NCI-H526 treated with DMSO at 0.1 percent for 48 hours (cell line): ENCODE measurements around the gene EXOC2.
A peak's percentile ranks its signal among the peaks of the same experiment; 100 is the strongest.
"Not testable (repeated sequence)": the region's sequence is repeated elsewhere in the genome, so short reads cannot be mapped to it uniquely, and the experiment has no call there.

Source experiments
- DNase-seq: peaks from one replicate; lab custom pipeline; 2025; lab: John Stamatoyannopoulos, UW

The EXOC2 gene

DNA sequence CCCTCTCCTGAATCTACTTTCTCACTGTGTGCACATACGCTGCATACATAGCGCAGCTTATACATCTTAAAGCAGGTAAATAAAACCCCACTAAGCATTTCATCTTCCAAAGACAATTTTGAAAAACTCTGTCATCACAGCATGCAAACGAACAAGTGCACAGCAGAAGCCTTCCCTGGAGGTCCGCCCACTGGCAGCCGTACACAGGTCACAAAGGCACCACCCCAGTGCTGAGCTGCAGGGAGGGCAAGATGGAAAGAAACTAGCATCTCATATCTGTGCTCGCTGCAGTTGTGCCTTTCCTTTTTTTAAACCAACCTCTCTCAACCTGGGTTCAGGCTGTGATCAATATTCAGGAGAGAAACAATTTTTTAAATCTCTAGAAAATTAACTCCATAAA, 109.3 kb downstream of the EXOC2 start:
- no peak for DNase-seq

DNA sequence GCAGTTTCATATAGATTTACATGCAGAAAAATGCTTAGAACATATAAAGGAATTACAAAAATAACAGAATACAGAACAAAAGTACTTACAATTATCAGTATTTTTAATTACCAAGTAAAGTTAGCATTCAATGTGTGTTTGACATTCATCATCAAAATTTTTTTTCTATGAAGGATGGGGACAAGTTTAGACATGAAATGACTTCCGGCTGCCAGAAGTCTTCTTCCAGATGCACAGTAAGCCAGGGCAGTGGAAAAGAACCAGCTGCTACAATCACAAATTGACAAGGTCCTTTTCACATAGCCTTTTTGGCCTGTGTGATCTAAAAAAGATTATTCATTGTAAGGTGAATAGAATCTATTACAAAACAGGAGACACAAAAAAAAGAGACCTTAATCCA, 109.8 kb downstream of the EXOC2 start:
- no peak for DNase-seq

DNA sequence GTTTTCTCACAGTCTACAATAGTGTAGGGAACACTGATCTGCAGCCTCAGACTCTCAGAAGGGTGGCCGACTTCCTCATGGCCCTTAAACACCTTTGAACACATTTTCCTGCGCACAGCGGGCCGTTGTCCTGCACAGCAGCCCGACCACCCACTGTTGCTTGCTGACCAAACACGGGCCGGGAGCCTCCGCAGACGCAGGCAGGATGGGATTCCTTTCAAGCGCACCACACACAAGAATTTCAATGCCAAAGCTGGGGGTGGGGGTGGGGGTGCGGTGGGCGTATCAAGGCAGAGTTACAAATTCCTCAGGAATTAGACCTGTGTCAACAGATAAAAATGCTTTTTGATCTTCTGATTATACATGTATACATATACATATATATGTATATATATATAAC, 110.6 kb downstream of the EXOC2 start:
- DNase-seq = no peak

DNA sequence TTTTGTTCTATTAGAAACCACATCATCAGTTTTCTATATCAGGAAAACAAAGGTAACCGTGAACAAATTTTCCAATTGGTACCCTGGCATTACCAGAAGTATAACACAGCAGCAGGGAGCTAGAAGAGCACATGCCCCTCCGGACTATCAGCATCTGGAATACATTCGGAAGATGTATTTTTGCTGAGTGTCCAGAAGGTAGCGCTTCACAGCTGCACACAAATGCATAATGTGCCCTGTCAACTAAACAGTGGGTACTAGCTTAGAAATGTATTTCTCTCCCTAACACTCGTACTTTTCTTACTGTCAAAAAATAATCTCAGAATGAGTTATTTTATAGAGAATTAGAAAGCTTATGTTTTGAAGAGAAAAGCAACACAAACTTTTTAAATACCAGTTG, 113.6 kb downstream of the EXOC2 start:
- DNase-seq = peak; percentile 13

DNA sequence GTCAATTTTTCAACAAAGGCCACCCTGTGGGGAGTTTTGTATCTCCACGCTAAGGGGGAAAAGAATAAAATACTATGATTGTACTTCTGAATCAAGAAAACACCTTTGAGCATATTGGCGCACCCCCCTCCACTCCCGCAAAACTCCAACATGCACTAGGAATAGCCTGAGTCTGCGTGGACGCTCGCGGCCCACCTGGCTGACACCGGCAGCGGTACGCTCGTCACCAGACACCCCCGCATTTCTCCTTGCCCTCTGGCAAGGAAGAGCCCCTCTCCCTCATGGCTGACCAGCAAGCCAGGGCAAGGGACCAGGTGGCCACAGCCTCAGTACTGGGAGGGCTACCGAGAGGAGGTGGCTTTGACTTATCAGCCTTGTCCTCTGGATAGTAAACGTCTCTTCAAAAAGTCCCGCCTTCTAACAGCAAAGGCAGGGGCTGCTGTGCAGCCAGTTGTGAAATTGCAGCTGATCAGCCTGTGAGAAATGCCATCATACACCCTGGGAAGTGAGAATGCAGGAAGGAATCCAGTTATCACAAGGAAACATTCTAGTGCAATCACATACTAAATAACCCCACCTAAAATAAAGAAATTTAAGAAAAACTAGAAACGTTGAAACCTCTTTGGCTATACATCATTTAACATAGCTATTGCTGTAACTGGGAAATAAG, 120.2 kb downstream of the EXOC2 start:
- no peak for DNase-seq

DNA sequence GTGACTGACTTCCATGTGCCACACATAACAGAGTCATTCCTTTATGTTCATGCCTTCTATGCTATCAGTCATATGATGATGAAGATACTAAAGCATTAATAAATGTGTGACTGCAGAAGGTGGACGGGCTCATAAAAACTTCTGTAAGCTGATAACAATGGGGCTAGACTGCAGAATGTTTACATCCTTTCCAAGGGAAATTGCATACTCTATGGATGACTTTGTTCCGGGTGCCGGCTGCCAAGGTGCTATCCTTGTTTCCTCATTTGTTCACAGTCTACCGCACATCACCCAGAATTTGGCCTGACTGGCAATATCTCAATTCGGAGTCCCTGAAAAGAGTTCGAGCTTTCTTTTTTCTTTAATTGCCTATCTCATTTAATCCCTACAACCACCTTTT, 121.0 kb downstream of the EXOC2 start:
- no peak for DNase-seq

DNA sequence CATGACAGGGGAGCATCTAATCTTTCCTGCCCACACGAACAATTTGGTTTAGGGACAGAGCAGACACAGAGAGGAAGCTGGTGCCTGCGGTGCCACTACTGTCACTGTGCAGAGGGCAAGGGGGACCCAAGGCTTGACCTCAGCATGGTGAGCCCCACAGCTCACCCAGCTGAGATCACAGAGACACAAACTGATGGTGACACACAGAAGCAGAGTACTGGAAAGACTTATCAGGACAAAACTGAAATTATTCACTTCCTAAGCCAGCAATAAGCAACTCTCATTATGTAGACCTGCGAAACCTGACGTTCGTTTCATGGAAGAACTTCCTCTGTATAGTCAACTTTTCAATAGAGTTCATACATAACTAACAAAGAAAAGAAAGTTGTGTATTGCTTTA, 122.1 kb downstream of the EXOC2 start:
- DNase-seq = no peak

DNA sequence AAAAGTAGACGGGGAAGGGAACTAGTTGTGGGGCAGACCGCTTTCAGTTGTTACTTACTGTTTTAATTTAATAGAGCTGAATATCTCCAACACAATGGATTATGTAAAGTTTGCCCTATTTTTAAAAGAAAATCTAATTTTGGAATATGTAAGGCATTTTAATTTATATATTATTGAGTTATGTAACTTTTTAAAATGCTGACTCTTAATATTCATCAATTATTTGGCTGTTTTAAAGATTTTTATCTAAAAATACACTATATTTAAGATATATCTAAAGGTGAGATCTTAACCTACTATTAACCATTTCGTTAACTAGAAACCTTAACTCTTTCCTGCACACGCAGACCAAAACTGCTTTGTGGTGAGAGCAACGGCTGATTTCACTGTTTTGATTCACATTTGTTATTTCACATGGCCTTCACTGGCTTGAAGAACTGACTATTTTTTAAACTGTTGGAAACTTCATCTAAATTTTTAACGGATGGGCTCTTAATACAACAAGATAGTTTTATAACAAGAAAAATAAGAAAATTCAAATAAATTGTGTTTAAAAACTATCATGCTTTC, 123.9 kb downstream of the EXOC2 start:
- DNase-seq = no peak

DNA sequence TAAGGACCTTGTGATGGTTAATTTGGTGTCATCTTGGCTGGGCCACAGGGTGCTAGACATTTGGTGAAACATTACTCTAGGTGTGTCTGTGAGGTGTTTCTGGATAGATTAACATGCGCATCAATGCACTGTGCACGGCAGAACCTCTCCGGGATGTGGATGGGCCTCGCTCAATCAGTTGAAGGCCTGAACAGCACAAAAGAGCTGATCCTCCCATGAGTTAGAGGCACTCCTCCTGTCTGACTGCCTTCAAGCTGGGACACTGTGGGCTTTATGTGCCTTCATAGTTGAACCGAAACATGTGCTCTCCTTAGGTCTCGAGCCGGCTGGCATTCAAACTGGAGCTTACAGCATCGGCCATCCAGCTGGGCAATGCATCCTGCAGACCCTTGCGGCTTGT, 124.9 kb downstream of the EXOC2 start:
- no peak for DNase-seq

DNA sequence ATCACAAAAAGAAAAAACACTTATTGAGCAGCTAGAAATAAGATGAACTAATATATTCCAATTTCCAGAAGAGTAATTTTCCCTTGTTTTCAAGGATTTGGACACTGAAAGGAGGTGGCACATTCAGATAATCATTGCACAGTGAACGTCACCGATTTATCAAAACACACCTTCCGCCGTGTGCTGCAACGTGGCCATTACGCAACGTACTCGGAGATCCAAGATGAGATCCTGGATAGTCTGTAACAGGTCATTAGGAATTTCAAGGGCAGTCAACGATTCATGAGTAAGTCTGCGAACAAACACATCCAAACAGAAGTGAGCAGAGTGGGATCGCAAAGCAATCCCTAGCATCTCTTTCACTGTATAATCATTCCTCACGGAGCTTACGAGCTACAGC, 129.1 kb downstream of the EXOC2 start:
- DNase-seq = no peak

DNA sequence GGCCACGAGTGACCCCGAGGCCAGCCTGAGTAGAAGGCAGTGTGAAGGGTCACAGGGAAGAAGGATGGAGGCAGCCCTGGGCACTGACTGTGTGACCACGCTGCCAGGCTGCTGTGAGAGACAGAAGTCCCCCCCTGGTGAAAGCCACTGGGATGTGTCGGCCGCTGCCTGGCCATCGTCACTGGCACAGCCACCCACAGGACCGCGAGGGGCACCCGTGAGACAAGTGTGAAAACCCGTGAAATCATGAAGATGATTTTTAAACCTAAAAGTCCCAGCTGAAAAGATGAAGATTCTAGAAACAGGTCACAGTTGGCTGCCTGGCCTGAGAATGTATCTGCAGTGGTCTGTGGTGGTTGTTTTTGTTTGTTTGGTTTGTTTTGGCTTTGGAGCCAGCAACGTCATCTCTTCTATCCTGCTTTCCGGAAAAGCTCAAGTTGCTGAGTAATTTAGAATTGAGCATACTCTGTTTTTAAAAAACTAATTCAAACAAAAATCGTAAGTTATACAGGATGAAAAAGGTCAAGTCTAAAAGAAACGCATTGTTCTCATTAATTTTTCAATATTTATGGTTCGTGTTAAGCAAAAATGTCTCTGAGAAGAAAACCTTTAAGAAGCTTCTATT, 130.8 kb downstream of the EXOC2 start:
- DNase-seq = no peak

DNA sequence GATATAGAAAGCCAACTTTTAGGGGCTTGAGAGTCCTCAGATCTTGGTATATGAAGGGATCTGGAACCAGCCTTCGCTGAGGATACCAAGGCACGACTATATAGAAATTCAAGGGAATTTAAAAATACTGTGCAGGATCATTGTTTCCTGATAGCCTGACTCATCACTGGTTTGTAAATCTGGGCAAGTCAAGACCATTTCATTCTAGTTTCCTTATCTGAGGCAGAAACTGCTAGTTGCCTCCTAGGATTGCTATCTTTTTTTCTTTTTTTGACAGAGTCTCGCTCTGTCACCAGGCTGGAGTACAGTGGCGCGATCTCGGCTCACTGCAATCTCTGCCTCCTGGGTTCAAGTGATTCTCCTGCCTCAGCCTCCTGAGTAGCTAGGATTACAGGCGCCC, 131.6 kb downstream of the EXOC2 start:
- DNase-seq = not testable (repeated sequence)

DNA sequence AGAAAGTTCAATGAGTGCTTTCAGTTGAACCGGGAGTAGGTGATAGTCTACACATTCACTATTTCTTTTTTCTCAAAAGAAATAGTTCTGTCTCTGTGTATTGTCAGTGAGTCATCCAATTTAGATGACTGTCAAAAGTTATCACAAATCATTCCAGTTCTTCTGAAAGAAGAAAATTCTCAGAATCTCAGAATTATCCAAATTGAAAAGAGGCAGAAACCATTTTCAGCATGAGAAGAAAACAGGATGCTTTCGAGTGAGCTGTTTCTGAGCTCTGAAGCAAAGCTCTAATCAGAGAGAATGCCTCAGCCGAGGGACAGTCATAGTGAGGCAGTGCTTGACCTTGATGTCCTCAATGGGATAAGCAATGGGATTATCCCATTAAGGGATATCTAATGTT, 134.0 kb downstream of the EXOC2 start:
- DNase-seq = no peak

DNA sequence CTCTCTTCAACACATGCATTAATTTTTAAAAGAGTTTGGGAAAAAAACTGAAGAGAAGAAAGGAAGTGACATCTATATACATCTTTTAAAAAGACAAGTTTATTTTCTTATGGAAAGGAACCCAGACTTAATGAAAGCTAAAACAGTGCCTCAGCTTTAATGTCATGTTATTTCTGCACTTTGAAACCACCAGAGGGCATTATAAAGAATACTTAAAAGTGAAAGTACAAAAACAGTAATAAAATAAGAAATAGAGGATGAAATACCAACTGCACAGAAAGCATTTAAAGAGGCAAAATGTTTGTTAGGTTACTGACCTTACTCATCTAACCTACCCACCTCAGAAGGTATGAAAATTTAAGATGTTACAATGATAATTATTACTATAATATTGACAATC, 134.8 kb downstream of the EXOC2 start:
- no peak for DNase-seq

DNA sequence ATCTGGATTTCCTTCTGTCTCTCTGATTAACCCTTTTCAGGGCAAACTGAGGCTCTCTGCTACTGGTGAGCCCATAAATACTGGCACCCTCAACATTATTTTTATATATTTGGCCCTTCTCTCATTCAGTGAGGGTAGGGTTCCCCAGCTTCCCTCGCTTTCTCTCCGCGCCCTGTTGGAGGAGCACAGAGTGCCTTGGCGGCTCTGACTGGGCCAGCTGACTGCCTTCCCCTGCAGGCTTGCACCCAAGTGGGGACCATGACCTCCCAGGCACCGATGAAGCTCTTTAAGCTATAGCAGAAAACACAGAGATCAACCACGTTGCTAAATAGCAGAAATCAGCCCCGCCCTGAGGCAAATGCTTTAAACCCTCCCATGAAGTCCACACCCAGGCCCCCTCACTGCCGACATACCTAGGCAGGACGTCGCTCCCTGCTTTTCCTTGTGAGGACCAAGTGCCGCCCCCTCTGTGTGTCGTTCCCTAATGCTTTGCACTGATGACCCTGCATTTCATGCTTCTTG, 141.0 kb downstream of the EXOC2 start:
- no peak for DNase-seq

DNA sequence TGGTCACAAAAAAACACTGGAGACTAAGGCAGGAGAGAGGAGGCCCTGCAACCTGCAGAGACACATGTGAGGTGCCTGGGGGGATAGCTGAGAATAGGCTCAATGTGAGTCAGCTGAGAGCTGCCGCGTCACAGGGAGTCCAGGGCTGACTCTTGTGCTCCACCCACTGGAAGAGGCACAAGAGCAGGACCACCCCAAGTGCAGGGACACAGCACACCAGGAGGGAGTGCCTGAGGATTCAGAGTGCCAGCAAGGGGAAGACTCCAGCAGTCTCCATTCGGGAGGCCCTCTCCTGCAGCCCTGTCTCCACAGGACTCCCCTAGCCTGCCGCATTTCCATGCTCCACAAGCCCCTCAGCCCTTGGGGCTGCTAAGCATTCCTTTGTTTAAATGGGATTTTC, 141.5 kb downstream of the EXOC2 start:
- DNase-seq = no peak

DNA sequence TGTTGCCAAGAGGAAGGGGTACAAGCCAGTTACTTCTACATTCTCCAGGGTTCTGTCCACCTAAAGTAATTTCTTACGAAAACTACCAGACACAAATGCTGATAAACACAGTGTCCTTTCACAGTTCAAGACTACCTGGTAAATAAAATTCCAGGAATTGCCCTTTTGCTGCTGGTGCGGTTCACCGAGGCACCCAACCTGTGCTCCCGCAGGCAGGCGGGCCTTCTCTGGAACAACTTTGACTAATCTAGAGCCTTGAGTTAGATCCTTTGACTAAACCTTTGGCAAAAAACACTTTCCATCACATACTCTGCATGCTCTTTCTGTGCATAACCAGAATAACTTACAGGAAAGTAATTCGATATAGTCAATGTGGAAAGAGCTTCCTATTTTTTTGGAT, 143.0 kb downstream of the EXOC2 start:
- DNase-seq = no peak

DNA sequence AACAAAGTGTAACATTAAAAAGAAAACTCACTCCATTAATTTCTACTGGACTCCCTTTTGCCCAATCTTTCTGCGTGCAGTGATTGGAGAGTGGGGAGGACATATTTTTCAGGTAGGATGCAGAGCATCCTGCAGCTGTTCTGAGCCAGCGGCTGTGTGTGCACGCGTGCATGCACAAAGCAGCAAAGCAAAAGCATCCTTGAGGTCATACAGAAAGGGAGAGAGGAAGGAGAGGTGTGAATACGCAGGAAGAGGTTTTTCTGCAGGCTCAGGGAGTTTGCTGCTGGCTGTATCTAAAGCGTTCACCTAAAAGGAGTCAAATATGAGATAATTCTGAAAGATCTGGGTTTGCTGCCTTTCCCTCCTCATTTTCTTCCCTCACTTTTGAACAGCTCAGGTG, 144.4 kb downstream of the EXOC2 start:
- no peak for DNase-seq

DNA sequence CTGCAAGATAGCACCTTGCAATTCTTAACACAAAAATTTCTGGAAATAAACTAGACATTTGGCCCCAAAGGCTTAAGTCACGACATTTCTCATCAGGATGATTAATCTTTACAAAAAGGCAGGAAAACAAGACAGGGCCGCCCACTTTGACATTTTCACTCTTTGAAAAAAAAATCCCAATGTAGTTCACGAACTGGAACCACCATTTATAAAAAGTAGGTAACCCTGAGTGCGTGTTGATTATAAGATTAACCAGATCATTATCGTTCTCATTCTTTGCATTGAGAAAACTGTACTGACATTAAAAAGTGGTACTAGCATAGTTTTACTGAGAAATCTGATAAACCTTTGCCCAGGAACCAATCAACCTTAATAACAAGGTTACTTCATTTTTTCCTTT, 144.8 kb downstream of the EXOC2 start:
- no peak for DNase-seq

DNA sequence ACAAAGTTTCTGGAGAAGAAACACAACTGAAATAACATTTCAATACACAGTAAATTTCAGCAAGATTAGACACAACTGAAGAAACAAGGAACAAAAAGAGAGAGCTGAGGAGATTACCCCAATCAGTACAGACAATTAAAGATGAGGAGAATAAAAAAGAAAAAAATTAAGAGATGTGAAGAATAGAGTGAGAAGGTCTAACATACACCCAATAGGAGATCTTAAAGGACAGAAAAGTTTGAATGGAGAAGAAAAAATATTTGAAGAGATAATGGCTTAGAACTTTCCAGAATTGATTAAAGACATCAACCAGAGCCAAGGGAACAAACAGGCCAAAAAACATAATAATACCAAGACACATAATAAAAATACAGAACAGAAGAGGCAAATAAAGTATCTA, 152.4 kb downstream of the EXOC2 start:
- no peak for DNase-seq

DNA sequence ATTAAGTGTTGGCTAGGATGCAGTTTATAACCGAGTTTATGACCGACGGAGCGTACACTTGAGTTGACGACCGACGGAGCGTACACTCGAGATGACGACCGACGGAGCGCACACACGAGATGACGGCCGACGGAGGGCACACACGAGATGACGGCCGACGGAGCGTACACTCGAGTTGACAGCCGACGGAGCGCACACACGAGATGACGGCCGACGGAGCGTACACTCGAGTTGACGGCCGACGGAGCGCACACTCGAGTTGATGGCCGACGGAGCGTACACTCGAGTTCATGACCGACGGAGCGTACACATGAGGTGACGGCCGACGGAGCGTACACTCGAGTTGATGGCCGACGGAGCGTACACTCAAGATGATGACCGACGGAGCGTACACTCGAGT, 155.8 kb downstream of the EXOC2 start:
- no peak for DNase-seq

DNA sequence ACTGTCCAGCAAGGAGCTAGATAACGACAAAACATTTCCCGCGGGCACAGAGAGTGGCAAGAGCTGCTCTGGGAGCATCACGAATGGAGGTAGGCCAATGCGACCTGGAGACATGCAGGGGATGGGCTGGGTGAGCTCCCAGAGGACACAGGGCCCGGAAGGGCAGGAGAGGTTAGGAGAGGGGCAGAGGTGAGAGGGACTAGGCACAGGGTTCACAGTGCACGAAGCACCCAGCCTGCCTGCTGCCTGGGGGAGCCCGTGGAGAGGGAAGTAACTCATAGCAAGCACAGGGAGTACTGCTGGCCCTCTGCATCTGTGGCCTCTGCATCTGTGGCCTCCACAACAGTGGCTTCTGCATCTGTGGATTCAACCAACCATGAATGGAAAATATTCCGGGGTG, 162.5 kb downstream of the EXOC2 start:
- DNase-seq = no peak

DNA sequence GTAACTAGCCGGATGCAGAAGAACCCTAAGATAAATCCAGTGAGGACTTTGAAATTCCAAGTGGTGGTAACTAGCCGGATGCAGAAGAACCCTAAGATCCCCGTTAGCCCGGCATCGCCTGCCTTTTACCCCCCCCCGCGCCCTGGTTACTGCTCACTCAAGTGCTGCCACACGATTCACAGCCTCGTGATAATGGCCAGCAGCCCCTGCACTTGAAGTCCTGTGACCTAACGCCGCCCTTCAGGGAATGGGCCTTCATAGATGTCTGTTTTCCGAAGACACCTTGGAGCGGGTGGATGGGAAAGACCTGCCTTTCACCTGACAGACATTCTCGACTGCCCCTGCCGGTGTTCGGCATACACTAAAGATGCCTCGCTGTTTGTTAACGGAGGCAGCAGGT, 163.9 kb downstream of the EXOC2 start:
- DNase-seq = no peak
